ENCODE results near the gene CORO2B.

CORO2B gene

GRCh38 chr15:68590721-68591389 lies 12.1 kb downstream of the CORO2B start:
- DNase-seq (ENCODE audit: low spot score), result no peak

DNA sequence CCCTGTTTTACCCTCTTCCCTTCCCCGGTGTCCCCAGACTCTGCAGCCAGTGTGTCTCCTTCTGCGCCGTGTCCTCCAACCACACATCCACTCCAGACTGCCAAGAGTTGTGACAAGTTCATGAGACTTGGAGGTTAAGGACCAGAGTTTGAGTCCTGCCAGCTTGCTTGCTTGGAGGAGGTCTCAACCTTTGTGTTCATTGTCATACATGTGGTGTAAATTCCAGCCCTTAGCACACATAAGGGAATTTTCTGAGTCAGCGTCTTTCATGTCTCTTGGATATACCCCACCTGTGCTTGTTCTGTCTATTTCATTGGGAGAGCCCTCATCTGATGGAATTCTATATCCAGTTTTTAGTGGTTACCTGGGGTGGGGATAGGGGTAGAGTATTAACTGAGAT lies 13.3 kb downstream of the CORO2B start:
- no peak for DNase-seq (ENCODE audit: low spot score)

- DNase-seq (ENCODE audit: low spot score), result no peak
These were observed 13.8 kb downstream of the CORO2B start for GRCh38 chr15:68592544-68592943.

- DNase-seq (ENCODE audit: low spot score), result no peak
These were observed 14.5 kb downstream of the CORO2B start for GRCh38 chr15:68593341-68593740.

- no peak for DNase-seq (ENCODE audit: low spot score)
These were observed 15.2 kb downstream of the CORO2B start for GRCh38 chr15:68593828-68594532.

- DNase-seq (ENCODE audit: low spot score), result no peak
These were observed 15.9 kb downstream of the CORO2B start for GRCh38 chr15:68594533-68595259.

DNA sequence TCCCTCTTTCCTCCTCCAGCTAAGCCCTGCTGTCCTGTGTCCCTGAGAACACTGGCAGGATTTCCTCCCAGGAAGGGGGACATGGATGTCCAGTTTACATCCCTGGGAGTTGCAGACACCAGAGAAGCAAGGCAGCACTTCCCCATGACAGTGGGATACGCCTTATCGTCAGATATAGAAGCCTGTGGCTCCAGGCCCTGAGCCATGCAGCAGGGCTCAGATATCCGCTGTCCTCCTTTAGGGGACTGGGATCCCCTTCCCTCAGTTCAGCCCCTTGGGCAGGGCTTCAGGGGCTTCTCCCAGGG lies 16.4 kb downstream of the CORO2B start:
- DNase-seq (ENCODE audit: low spot score), result no peak

GRCh38 chr15:68595761-68596160 lies 17.0 kb downstream of the CORO2B start:
- no peak for DNase-seq (ENCODE audit: low spot score)

- DNase-seq (ENCODE audit: low spot score), result no peak
These were observed 17.9 kb downstream of the CORO2B start for GRCh38 chr15:68596691-68597090.

DNA sequence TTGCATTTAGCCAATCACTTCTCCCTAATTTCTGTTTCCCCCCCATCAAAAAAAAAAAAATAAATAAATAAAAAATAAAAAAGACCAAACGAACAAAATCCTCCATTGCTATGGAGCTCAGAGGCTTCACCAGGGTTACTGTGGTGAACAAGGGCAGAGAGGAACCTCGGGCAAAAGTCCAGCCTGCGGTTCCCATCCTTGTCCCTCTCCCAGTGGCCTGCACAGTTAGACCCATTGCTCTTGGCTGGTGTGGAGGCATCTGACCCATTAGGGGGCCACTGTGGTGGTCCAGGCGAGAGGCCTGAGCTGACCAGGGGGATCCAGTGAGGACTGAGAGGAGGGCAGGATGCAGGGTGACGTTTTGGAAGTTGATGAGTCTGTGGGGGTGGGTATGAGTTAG lies 18.8 kb downstream of the CORO2B start:
- DNase-seq (ENCODE audit: low spot score), result no peak

DNA sequence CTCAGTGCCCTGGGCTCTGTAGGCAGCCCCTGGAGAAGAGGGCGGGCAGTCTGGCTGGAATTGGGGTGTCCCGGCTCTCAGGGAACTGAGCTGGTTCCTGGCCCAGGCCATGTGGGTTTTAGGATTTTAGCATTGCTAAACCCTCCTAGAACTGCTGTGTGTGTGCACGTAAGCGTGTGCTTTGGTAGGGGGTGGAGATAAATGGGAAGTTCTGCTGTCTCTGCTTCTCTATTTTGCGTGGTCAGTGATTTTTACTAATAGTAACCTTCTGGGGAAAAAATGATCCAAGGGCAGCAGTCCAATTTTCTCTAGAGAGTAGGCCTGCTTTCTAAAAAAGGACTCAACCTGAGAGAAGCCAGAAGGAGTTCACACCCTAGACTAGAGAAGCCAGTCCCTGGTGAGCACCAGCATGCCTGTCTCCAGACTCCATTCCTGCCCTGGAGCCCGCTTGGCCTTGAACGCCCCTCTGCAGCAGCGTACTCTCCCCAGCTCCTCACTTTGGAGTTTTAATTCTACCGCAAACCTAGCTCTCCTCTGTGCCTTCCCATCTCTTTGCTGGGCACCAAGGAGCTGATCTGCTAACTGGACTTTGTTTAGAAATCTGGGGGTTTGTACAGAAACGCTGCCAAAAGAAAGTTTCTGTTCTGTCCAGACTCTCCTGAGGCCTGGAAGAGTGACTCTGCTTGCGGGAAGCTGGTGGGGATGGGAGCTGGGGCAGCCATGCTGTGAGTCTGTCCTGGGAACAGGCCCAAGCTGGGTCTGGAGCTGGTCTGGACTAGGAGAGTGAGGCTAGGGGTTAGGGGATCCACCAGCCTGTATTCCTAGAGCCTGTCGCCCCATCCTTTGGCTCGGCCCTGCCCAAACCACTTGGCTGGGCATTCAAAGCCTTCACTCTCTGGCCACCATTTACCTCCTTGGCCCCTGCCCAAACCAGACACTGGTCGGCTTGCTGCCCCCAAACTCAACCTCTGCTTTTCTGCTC lies 19.7 kb downstream of the CORO2B start:
- peak; percentile 50 for DNase-seq (ENCODE audit: low spot score)

DNA sequence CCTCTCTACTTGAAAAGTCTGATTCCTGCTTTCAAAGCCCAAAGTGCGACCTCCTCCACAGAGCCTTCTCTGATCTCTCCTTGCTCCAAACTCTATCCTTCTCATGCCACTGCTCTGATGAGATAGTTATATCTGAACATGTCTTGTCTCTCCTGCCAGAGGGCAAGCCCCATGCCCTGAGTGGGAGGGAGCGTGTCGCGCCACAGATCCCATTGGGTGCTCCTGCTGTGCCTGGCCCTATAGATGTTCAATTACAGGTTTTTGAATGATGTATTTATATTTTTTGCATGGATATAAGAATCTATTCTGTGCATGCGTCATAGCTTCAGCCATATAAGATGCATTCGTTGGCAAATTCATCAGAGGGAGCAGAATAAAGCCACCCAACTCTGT lies 20.4 kb downstream of the CORO2B start:
- no peak for DNase-seq (ENCODE audit: low spot score)

DNA sequence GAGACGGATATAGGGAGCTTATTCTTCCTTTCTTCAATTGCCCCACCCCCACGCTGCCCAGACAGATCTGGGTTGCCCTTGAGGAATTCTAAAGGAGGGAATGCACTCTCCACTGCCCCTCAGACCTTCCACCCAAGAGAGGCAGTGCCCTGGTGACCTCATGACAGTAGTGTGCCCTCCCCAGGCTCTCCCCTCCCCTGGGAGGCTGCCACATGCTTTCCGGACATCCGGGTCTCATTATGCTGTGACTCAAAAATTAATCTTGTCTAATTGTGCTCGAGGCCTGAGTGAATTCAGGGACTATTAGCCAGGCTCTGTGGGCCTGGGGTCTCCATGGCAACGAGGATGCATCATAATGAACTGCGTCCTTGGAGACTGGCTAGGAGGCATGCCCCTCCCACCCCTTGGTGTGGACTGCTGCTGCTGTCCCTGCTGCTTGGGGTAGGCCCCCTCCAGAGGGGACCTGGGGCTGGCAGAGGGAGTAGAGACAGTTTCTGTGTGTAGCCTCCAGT lies 20.8 kb downstream of the CORO2B start:
- DNase-seq (ENCODE audit: low spot score), result peak; percentile 82

- DNase-seq (ENCODE audit: low spot score), result no peak
These were observed 22.7 kb downstream of the CORO2B start for GRCh38 chr15:68601206-68602197.

GRCh38 chr15:68602459-68603215 lies 23.8 kb downstream of the CORO2B start:
- no peak for DNase-seq (ENCODE audit: low spot score)

- DNase-seq (ENCODE audit: low spot score), result no peak
These were observed 24.4 kb downstream of the CORO2B start for GRCh38 chr15:68603216-68603595.

- no peak for DNase-seq (ENCODE audit: low spot score)
These were observed 25.2 kb downstream of the CORO2B start for GRCh38 chr15:68603951-68604350.

- DNase-seq (ENCODE audit: low spot score), result peak; percentile 45
These were observed 26.2 kb downstream of the CORO2B start for GRCh38 chr15:68604840-68605478.

DNA sequence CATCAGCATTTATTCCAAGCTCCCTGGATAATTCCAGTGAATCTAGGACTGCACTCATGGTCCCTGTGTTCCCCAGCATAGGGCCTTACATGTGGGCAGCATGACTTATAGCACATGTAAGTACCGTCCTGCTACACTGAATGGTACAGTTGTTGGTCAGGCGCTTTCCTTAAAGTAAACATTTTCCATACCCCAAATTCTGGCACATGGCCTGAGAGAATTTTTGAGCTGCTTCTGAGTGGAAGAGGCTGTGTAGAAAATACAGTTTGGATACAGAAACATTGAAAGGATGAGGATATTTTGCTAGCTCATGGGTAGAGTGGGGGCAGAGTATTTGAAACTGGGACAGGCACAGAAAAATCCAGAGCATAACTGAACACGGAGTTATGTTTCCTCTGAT lies 27.6 kb downstream of the CORO2B start:
- DNase-seq (ENCODE audit: low spot score), result no peak

Data from AG20443 (cell line).